ENCODE measurements around the gene CATSPER4. TPM values are rescaled to one million over a fixed set of nuclear protein-coding genes. Genes with fewer than 3 reads are reported as not detected.

Gene CATSPER4
- total RNA-seq, 1 donor from 2014 or later: not detected

DNA sequence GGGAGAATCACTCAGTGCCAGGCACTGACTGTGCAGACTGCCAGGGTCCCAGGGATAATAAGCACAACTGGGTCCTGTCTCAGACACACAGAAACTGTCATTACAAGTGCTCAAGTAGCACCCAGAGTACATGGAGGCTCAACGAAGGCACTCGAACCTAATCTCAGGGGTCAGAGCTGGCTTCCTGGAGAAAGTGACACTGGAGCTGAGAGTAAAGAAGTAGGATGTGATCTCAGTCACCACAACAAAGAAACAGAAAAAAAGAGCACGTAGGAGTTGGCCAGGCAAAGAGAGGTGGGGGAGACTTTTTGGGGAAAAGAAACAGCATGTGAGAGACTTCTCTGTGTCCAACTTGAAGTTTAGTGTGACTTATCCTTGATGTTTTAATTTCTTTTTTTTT lies 1.3 kb downstream of the CATSPER4 start:
- no peaks in the 10 kb centered on the region for H3K9me3 Mint-ChIP-seq (ENCODE audit: unreplicated experiment)
- no peaks in the 10 kb centered on the region for H3K36me3 Mint-ChIP-seq (ENCODE audit: unreplicated experiment)
- DNase-seq (ENCODE audit: extremely low spot score, unreplicated experiment): no peak
- TF ChIP-seq CTCF (IDR thresholded peaks at IDR 0.05): no peak
- no peak overlapping the region for H3K27ac Mint-ChIP-seq (ENCODE audit: unreplicated experiment)
- no peaks in the 10 kb centered on the region for H3K4me1 Mint-ChIP-seq (ENCODE audit: unreplicated experiment)
- peaks cover 24% of the 10 kb centered on the region for H3K27me3 Mint-ChIP-seq (ENCODE audit: unreplicated experiment)
- no peak overlapping the region for H3K4me3 Mint-ChIP-seq (ENCODE audit: unreplicated experiment)

DNA sequence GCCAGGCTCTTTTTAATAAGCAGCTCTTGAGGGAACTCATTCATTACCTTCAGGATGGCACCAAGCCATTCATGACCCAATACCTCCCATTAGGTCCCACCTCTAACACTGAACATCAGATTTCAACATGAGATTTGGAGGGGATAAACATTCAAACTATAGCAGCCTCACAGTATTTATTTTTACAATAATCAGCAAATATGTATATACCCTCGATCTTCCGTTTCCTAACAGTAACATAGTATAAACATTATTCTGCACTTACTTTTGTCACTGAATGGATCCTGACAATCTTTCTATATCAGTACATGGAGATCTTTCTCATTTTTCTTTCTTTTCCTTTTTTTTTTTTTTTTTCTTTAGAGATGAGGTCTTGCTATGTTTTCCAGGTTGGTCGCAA lies 5.4 kb downstream of the CATSPER4 start:
- no peaks in the 10 kb centered on the region for H3K9me3 Mint-ChIP-seq (ENCODE audit: unreplicated experiment)
- H3K4me1 Mint-ChIP-seq (ENCODE audit: unreplicated experiment): no peaks in the 10 kb centered on the region
- no peak for TF ChIP-seq CTCF (IDR thresholded peaks at IDR 0.05)
- H3K36me3 Mint-ChIP-seq (ENCODE audit: unreplicated experiment): no peaks in the 10 kb centered on the region
- H3K27ac Mint-ChIP-seq (ENCODE audit: unreplicated experiment): no peak overlapping the region
- H3K4me3 Mint-ChIP-seq (ENCODE audit: unreplicated experiment): no peak overlapping the region
- peaks cover 41% of the 10 kb centered on the region for H3K27me3 Mint-ChIP-seq (ENCODE audit: unreplicated experiment)
- no peak for DNase-seq (ENCODE audit: extremely low spot score, unreplicated experiment)

- DNase-seq (ENCODE audit: extremely low spot score, unreplicated experiment): no peak
- no peak for TF ChIP-seq CTCF (IDR thresholded peaks at IDR 0.05)
- no peaks in the 10 kb centered on the region for H3K36me3 Mint-ChIP-seq (ENCODE audit: unreplicated experiment)
- H3K4me3 Mint-ChIP-seq (ENCODE audit: unreplicated experiment): no peak overlapping the region
- H3K27ac Mint-ChIP-seq (ENCODE audit: unreplicated experiment): no peak overlapping the region
- H3K4me1 Mint-ChIP-seq (ENCODE audit: unreplicated experiment): no peaks in the 10 kb centered on the region
- H3K9me3 Mint-ChIP-seq (ENCODE audit: unreplicated experiment): no peaks in the 10 kb centered on the region
- H3K27me3 Mint-ChIP-seq (ENCODE audit: unreplicated experiment): peaks cover 41% of the 10 kb centered on the region
These were observed 6.9 kb downstream of the CATSPER4 start for GRCh38 chr1:26197301-26197700.

DNA sequence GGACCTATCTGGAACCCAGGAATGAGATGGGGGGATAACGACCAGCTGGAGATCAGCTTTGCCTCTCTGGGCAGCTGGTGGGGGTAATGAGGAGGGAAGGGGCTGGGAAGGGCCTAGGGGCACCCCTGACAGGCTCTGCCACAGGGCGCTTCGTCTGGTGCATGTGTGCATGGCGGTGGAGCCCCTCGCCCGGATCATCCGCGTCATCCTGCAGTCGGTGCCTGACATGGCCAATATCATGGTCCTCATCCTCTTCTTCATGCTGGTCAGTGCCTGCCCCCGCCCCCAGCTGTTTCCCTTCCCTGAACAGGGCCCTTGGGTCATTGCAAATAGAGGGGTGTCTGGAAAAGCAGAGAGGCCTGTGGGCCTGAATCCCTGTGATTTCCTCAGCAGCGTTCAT lies 7.4 kb downstream of the CATSPER4 start:
- peaks cover 43% of the 10 kb centered on the region for H3K27me3 Mint-ChIP-seq (ENCODE audit: unreplicated experiment)
- DNase-seq (ENCODE audit: extremely low spot score, unreplicated experiment): no peak
- H3K9me3 Mint-ChIP-seq (ENCODE audit: unreplicated experiment): no peaks in the 10 kb centered on the region
- TF ChIP-seq CTCF (IDR thresholded peaks at IDR 0.05): no peak
- H3K27ac Mint-ChIP-seq (ENCODE audit: unreplicated experiment): no peak overlapping the region
- H3K36me3 Mint-ChIP-seq (ENCODE audit: unreplicated experiment): no peaks in the 10 kb centered on the region
- no peak overlapping the region for H3K4me3 Mint-ChIP-seq (ENCODE audit: unreplicated experiment)
- no peaks in the 10 kb centered on the region for H3K4me1 Mint-ChIP-seq (ENCODE audit: unreplicated experiment)

DNA sequence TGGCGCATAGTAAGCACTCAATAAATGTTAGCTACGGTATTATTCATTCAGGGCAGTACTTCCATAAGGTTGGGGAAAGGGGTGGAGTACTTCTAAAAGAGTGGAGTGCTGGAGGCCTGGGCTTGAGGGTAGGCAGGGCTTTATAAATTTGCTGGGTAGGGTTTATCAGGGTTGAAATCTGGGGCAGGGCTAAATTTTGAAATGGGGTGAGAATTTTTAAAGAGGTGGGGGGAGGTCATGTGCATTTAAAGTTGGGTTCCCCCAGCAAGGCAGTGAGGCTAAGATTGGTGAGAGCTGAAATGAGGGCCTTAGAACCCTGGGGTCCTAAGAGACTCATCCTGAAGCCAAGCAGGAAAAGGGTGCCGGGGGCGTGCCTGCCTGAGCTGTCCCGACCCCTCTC lies 10.0 kb downstream of the CATSPER4 start:
- Mint-ChIP-seq H3K27ac (ENCODE audit: unreplicated experiment) (no peak overlapping the region), H3K27me3 (ENCODE audit: unreplicated experiment) (peaks cover 43% of the 10 kb centered on the region), H3K4me1 (ENCODE audit: unreplicated experiment) (no peaks in the 10 kb centered on the region), H3K4me3 (ENCODE audit: unreplicated experiment) (no peak overlapping the region), H3K9me3 (ENCODE audit: unreplicated experiment) (no peaks in the 10 kb centered on the region), H3K36me3 (ENCODE audit: unreplicated experiment) (no peaks in the 10 kb centered on the region)
- no peak for TF ChIP-seq CTCF (IDR thresholded peaks at IDR 0.05)
- no peak for DNase-seq (ENCODE audit: extremely low spot score, unreplicated experiment)
